LNCaP clone FGC (cell line): ENCODE data around the gene MYO5A.

ENCODE experiments used
- DNase-seq: peaks from one replicate; pipeline ENCODE4 v3.0.0-alpha.2; 2011; ENCODE audit warnings: low read depth
- H3K4me3 ChIP-seq: 2 replicates; pipeline ENCODE4 v1.5.1; 2011; ENCODE audit warnings: mild to moderate bottlenecking, low read depth, low read length, control low read depth
- TF ChIP-seq, protein P1 (sequence below): IDR thresholded peaks from 2 replicates; pipeline ENCODE4 v1.5.1; 2012; ENCODE audit warnings: mild to moderate bottlenecking; ENCODE audit not compliant: control insufficient read depth, insufficient read depth; ENCODE audit errors: extremely low read depth

MYO5A gene

DNA sequence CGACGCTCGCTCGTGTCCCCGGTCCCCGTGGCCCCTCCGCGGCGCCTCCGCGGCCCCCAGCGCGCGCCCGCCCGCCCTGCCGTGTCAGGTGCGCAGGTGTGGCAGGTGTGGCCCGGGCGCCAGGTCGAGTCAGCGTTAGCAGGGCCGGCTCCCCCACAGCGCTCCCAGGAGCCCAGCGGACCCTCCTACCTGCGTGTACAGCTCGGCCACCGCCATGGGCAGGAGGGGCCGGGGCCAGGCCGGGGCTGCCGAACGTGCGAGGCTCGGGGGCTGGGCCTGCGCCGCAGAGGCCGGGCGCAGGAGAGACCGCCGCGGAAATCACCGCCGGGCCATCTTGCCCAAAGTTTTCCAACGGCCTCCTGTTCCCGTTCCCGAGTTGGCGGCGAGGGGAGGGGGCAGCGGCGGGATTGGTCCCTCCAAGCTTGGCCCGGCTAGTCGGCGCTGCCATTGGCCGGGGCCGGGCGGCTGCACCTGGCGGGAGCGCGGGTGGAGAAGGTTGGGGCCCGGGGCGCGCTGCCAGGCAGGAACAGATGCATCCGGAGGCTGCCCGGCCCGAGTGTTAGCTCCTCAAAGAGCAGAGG lies 233.2 kb downstream of the MYO5A start, which contains the start of gene MYO5C:
TSS of gene MYO5C (minus strand) at position 384 of the 581 bp plus-strand sequence. CDS start at position 216, 168 bp downstream.
- DNase-seq: peak; percentile 80
- H3K4me3 ChIP-seq: peak within 1 kb of the TSS; percentile 81
- TF ChIP-seq, protein P1, sequence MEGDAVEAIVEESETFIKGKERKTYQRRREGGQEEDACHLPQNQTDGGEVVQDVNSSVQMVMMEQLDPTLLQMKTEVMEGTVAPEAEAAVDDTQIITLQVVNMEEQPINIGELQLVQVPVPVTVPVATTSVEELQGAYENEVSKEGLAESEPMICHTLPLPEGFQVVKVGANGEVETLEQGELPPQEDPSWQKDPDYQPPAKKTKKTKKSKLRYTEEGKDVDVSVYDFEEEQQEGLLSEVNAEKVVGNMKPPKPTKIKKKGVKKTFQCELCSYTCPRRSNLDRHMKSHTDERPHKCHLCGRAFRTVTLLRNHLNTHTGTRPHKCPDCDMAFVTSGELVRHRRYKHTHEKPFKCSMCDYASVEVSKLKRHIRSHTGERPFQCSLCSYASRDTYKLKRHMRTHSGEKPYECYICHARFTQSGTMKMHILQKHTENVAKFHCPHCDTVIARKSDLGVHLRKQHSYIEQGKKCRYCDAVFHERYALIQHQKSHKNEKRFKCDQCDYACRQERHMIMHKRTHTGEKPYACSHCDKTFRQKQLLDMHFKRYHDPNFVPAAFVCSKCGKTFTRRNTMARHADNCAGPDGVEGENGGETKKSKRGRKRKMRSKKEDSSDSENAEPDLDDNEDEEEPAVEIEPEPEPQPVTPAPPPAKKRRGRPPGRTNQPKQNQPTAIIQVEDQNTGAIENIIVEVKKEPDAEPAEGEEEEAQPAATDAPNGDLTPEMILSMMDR: no peak

DNA sequence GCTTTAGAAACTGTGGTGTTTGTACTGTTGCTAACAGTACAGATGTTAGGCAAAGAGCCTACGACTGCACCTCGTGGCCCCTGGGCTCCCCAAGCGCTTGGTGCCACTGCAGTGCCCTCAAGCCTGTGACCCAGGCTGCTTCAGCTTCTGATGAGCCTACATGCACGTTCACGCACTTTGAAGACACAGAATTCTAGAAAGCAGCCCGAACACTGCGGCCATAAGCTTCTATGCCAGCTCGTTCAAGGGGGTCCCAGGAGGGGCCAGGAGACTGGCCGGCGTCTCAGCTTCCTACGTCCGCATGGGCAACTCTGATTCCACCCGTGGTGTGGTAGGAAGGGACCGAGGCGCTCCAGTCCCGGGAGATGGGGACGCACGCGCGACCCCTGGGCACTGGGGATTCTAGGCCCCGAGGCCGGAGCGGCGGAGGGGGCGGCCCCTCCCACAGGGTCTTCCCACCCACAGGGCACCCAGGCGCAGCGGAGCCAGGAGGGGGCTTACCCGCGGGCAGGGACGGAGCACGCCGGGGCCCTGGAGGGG lies 233.7 kb downstream of the MYO5A start:
- TF ChIP-seq, protein P1: no peak
- no peak for DNase-seq
- peak overlapping the region; percentile 81 for H3K4me3 ChIP-seq

DNA sequence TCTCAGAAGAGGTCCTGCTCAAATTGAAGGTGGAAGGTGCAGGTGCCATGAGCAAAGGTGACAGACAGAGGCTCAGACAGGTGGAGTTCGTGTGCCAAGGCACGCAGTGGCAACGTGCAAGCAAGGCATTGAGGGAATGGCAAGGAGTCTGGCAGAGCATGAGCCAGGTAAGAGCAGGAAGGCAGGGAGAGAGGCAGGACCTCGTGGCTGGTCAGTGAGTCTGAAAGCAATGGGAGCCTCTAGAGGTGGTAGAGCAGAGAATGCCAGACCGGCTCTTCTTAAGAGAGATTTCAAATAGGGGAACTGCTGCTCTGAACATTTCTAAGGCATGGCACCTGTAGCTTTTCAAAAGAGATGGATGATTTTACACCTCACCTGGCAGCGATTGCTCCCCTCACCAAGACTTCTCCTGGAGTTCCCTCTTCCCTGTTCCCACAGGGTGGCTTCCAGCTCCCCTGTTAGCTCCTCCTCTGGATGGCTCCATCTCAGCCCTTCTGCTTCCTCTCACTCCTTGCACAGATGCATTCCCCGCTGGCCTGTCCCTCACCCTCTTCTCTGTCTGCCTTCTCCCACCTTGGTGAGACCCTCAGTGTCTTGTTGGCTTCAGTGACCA lies 235.8 kb downstream of the MYO5A start:
- no peak overlapping the region for H3K4me3 ChIP-seq
- TF ChIP-seq, protein P1: no peak
- no peak for DNase-seq

DNA sequence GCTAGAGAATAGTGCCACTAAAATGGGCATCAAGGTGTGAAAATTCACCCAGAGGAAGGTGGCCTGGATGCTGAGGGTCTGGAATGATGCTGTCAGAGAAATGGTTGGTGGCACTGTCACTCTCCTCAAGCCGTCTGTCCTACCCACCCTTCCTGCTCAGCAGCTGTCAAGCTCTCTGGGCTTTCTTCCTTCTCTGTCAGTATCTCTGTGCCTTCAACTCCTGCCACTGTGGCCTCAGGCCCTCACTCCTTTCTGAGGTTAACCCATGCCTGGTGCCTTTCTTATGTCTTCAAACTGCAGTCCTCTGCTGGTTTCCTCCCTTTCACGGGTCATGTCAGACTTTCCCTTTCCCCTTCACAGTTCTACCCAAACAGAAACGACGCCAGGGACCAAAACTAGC lies 237.5 kb downstream of the MYO5A start:
- no peak for DNase-seq
- no peak overlapping the region for H3K4me3 ChIP-seq
- TF ChIP-seq, protein P1: no peak

DNA sequence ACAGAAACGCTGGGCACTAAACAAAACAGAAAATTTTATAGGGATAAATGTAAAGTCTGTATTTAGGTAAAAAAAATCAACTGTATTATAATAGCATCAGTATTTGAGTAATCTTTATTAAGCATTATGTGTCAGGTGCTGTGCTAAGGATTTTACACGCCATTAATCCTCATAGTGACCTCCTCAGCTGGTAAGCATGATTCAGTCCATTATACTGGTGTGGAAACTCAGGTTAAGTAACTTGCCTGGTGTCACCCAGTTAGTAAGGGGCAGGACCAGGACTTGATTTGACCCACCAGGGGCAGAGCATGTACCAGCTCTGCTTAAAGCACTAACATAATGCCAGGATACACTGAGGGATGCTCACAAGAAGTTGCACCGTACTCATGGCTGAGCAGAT lies 237.9 kb downstream of the MYO5A start:
- no peak for DNase-seq
- H3K4me3 ChIP-seq: no peak overlapping the region
- TF ChIP-seq, protein P1: no peak

DNA sequence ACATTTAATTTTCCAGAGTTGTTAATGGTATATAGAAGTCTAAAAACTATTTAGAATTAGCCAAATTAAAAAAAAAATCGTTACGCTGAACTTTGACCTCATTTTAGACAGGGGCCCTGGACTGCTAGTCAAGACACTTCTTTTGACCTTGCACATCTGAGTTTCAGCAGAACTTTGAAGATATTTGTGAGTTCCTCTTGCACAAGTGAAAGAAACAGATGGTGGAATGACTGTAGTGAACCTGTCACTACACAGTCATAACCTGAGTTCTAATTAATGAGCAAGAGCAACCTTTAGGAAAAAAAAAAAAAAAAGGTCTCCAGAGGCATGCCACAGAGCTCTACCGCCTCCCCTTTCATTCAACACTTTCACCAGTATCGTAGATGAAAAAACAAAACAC lies 238.4 kb downstream of the MYO5A start:
- H3K4me3 ChIP-seq: no peak overlapping the region
- TF ChIP-seq, protein P1: no peak
- no peak for DNase-seq

DNA sequence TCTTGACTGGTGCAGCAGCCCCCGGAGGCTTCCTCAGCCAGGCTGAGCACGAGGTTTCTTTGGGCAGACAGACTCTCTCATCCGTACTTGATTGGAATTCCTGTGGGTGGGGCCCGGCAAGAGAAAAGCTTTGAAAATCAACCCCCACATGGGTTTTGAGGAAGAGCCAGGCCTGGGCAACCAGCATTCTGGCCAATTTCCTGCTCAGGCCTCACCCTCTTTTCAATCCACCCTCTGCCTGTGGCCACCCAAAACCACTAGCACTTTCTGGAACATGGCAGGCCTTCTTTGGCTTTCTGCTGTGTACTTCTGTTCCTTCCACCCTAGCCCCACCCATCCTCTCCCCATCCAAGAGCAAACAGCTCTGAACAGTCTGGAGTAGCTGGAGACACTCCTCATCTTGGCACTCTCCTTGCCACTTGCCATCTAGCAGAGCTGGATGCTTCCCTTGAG lies 239.0 kb downstream of the MYO5A start:
- TF ChIP-seq, protein P1: no peak
- 0 out of 2 replicates have a peak overlapping the region, but pooled peaks have one; percentile 1 for H3K4me3 ChIP-seq
- peak; percentile 92 for DNase-seq
